IPS-20b (cell line): ENCODE data around the gene C16orf87.

ENCODE experiments used
- H3K27ac ChIP-seq: one replicate; pipeline ENCODE4 v1.5.1; 2013; ENCODE audit warnings: low read length
- H3K27me3 ChIP-seq: 2 replicates; pipeline ENCODE4 v1.6.1; 2013; ENCODE audit warnings: mild to moderate bottlenecking, low read length, inconsistent platforms; ENCODE audit not compliant: insufficient read depth
- H3K36me3 ChIP-seq: 2 replicates; pipeline ENCODE4 v1.6.1; 2013; ENCODE audit warnings: low read depth, mild to moderate bottlenecking, inconsistent platforms, low read length, moderate library complexity; ENCODE audit not compliant: insufficient read depth
- H3K4me1 ChIP-seq: 2 replicates; pipeline ENCODE4 v1.6.1; 2013; ENCODE audit warnings: mild to moderate bottlenecking, control low read depth, inconsistent platforms, low read length, moderate library complexity; ENCODE audit not compliant: insufficient read depth
- H3K4me3 ChIP-seq: 2 replicates; pipeline ENCODE4 v1.5.1; 2013; ENCODE audit warnings: mild to moderate bottlenecking, low read length, inconsistent platforms
- H3K9ac ChIP-seq: 2 replicates; pipeline ENCODE4 v1.6.1; 2013; ENCODE audit warnings: low read depth, mild to moderate bottlenecking, inconsistent platforms, low read length, moderate library complexity
- H3K9me3 ChIP-seq: 2 replicates; pipeline ENCODE4 v1.6.1; 2013; ENCODE audit warnings: mild to moderate bottlenecking, low read depth, low read length, inconsistent platforms; ENCODE audit not compliant: insufficient read depth

C16orf87 gene

GRCh38 chr16:46747777-46748651 is 83.0 kb downstream of the C16orf87 start, which contains the start of gene MYLK3:
MYLK3 (minus strand) TSS chr16:46748344; CDS start chr16:46748193, 151 bp downstream.
- no peaks in the 10 kb centered on the region for H3K27me3 ChIP-seq
- H3K36me3 ChIP-seq, result no peaks in the 10 kb centered on the region
- H3K4me1 ChIP-seq, result peaks cover 5% of the 10 kb centered on the region
- H3K9me3 ChIP-seq, result no peaks in the 10 kb centered on the region
- H3K27ac ChIP-seq, result no peak within 1 kb of the TSS
- no peak within 1 kb of the TSS for H3K9ac ChIP-seq
- H3K4me3 ChIP-seq, result no peak within 1 kb of the TSS

- H3K4me3 ChIP-seq, result no peak overlapping the region
- H3K9ac ChIP-seq, result no peak overlapping the region
- no peaks in the 10 kb centered on the region for H3K9me3 ChIP-seq
- peaks cover 5% of the 10 kb centered on the region for H3K4me1 ChIP-seq
- no peaks in the 10 kb centered on the region for H3K36me3 ChIP-seq
- H3K27ac ChIP-seq, result no peak overlapping the region
- H3K27me3 ChIP-seq, result no peaks in the 10 kb centered on the region
Observed at GRCh38 chr16:46746821-46747776, 83.9 kb downstream of the C16orf87 start.
